Umbilical cord (tissue), 2 donors: Measurements from ENCODE around the gene PJVK. TPM values are rescaled to one million over a fixed set of nuclear protein-coding genes. Genes with fewer than 3 reads are reported as not detected.
"Not testable (repeated sequence)": the region's sequence is repeated elsewhere in the genome, so short reads cannot be mapped to it uniquely, and the experiment has no call there.

ENCODE experiments used
- DNase-seq: peaks from one replicate; pipeline ENCODE4 v3.0.0-alpha.2; 2015; ENCODE audit warnings: low spot score
- total RNA-seq: library from RNA; depleted of rRNA; stranded (reverse); fragments of >200 nt; gene quantifications from one replicate; pipeline ENCODE4 v1.2.3, GENCODE V29; 2014; ENCODE audit warnings: low replicate concordance; ENCODE audit not compliant: insufficient read depth

Gene PJVK, protein sequence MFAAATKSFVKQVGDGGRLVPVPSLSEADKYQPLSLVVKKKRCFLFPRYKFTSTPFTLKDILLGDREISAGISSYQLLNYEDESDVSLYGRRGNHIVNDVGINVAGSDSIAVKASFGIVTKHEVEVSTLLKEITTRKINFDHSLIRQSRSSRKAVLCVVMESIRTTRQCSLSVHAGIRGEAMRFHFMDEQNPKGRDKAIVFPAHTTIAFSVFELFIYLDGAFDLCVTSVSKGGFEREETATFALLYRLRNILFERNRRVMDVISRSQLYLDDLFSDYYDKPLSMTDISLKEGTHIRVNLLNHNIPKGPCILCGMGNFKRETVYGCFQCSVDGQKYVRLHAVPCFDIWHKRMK
- total RNA-seq, result 18.1 TPM

DNA sequence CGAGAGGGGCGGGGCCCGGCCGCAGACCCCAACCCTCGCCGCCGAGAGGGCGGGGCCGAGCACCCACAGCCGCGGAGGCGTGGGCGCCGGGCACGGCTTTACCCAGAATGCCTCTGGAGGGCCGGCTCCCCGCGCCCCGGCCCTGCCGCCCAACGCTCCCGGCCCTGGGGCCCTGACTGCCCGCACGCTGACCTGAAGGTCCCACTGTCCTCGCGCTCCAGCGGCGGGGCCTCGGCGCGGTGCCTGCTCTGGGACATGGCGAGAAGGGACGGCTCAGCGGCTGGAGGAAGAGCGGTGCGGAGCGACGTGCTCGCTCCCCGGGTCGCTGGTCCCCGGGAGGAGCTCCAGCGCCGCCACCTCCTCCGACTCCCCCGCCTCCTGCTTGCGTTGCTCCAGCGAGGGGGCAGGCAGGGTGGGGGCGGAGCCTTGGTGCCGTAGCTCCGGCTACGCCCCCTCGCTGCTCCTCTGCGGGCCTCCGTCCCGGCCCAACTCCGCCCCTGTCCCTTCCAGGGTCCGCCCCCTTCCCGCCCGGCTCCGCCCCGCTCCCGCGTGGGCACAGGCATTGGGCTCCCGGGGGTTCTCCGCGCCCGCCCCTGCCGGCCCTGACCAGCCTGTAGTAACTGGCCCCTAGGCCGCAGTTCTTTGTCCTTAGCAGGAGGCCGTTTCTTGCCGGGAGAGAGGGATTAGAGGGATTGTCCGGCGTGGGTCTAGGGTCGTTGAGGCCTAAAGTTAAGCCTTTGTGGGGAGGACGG is at the start of gene PJVK, which contains the start of gene PRKRA:
Gene PJVK, plus strand, starts transcription at position 605 of the 752 bp plus-strand sequence. CDS start 2,032 bp downstream, outside the sequence.
Gene PRKRA, minus strand, starts transcription at position 402 of the 752 bp plus-strand sequence. Its CDS starts 145 bp downstream, at position 257.
- peak; percentile 99 for DNase-seq

DNA sequence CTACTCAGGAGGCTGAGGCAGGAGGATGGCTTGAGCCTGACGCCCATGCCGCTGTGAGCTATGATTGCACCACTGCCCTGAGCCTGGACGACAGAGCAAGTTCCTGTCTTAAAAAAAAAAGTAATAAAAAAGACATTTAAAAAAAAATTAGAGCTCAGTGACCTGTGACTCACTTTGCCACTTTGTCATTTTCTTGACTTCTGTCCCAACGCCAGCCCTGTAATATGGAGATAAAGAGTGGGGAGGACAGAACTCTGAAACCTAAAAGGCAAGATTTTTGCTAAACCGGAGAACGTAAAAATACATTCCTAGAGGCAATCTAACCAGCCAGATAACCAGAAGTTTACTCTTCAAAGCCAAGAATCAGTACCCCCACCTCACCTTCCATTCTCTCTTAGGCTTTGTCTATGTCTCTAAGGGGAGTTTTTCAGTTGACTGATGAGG is 49.2 kb upstream of the PJVK start:
- DNase-seq, result no peak

DNA sequence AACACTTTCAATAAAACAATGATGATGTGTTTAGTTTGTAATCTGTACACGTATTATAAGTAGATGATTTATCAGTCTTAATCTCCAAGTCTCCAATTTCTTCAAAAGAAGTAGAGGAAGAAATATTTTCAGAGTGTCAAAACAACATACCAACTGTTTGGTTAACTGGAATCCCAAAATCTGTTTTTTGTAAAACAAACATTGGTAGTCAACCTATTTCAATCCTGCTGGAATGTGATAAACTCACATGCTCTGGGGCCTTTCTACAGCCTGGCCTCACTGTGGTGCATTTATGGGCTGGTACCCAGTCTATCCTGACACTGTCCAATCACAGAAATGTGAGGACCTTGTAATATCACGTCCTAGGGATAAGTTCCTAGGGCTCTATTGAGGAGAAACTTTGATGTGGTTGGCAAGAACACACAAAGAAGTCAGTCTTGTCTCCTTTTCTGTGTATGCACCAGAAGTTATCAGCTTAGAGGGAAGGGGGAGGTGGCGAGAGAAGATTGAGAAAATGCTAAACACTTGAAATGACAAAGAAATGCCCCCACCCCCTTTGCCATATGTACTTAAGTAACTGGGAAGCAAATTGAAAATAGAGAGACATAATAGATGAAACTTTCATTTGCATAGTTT is 47.4 kb upstream of the PJVK start:
- DNase-seq, result no peak

DNA sequence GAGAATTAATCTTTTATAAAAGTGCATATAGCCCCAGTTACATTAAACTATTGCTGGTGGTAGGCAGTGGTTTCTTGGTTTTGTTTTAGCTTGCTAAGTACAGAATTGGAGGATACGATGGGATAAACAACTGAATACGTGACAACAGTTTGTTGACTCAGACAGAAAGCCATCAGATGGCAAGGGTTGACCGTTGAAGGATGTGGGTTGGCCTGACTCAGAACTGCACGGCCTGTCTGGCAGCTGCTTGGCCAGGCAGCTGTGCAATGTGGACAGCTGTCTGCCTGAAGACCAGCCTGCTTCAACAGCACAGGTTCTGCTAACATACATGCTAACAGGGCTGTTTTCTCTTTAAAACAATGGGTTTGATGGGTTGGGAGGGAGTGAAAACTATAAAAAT is 46.8 kb upstream of the PJVK start:
- DNase-seq, result no peak

DNA sequence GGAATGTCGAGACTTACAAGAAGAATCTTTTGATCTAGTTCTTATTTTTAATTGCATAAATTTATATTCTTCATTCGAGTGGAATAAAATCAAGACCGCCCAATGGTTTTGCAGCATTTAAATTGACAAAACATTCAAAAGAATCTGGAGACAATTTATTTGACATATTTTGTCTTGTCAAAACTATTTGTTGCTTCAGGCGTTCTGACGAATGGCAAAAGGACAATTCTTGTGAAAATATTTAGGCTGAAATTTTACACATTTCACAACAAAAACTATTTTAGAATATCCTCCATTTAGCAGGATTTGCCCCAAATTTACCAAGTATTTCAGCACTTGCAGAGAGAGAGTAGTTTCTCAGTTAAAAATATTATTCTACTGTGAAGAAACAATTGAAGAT is 41.9 kb upstream of the PJVK start:
- DNase-seq, result no peak

DNA sequence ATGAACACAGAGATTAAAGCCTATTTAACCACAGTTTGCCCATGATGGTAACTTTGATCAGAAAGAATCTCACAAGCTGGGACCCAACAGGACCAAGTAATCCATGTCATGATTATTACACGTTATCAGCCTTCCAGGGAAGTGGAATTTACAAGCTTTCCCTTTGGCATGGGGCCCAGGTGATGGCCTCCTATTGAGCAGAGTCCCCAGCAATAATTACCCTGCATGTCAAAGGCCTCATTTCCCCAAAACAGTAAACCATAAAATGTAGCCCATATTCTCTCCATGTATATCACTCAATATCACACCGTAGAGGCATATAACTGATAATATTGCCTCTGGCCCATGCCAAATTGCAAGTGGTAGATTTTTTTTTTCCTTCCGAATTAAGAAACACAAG is 39.1 kb upstream of the PJVK start:
- no peak for DNase-seq

DNA sequence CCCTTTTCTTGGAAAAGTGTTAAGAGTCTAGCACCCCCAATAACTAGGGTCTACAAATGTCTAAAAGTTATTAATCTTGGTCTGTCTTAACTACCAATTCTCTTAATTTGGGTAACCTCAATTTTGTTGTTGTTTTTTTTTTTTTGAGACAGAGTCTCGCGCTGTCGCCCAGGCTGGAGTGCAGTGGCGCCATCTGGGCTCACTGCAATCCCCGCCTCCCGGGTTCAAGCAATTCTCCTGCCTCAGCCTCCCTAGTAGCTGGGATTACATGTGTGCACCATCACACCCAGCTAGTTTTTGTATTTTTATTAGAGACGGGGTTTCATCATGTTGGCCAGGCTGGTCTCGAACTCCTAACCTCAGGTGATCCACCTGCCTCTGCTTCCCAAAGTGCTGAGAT is 38.7 kb upstream of the PJVK start:
- not testable (repeated sequence) for DNase-seq

DNA sequence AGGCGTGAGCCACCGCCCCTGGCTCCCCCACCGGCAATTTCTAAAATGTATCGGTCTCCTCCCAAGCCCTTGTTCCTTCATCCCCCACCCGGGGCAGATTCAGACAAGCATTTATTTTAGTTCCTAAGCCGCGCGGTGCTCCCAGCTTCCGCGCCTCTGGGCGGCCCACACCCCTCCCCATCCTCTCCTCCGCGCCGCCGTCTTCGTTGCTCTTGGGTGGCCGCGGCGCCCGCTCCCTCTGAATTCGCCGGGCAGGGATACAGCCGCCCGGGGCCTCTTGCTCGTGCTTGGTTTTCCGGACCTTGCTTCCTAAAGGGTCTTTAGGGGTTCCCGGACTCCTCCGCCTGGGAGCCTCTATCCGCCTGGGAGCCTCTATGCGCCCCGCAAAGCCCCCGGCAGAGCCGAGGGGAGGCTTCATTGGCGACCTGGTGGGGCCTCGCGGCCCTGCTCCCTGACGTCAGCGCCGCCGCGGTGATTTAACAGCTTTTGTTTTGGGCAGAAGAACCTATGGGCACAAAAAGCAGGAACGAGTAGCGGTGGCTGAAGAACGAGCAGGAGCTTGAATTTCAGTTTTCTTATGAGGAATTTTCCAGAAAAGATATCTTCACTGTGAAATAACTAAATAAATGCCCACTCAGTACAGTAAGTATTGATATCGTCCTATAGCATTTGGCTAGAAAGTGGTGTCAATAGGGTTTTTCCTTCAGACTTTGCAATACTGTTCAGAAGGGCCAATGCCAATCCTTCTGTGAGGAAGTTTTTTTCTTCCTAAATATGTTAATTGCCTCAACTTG is 37.5 kb upstream of the PJVK start:
- DNase-seq, result peak; percentile 69

DNA sequence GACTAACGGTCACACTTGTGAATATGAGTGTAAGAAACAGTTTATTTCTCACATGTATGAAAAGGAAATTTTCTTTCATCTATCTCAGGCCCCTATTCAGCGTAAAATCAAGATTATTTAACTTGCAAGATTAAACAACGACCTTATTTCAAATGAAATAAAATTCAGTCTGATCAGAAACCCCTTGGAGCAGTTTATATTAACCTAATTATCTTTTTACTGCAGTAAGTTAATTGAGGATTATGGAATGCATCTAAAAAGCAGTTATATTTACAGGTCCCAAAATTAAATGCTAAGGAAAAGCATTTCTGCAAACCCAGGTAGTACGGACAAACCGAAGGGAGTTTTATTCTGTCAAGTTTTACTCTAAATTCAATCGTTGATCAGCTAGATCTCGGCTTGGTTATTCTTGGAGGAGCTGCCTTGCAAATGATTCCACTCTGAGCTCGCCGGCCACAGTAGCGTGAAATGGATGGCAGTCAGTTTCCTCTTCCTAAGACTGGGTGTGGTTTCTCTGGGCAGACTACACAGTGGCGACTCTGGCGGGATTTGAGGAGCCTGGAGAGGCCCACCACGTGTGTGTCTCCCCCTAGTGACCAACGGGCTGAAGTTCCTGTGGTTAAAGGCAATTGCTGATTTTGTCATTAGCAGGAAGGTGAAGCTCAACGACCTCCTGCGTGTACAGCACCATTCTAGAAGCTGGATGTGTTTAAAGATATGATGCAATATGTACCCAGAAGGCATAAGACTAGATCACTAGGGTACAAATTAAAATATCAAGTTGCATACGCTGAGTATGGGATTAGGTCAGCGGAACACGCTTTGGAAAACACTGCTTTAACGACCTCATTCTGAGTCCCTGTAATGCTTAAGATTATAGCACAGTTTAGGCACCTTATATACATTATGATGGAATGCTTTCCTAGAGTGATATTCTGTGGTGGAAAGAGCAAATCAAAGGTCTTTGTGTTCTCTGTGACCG is 36.6 kb upstream of the PJVK start:
- DNase-seq, result peak; percentile 96

DNA sequence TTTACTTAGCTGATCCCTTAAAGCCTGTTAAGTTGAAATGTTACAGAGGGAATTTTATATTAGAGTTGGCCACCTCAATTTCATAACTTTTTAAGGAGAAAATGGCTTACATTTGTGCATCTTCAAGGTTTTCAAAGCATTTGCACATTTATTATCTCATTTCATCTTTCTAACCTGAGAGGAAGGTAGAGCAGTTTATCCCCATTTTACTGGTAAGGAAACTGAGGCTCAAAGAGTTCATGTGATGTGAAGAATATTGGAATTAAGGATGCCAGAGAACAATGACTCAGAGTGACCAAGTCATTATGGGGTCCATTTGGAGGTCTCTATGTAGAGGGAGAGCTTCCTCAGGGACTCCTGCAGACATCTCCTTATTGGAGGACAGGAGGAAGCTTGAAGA is 35.2 kb upstream of the PJVK start:
- DNase-seq, result no peak

DNA sequence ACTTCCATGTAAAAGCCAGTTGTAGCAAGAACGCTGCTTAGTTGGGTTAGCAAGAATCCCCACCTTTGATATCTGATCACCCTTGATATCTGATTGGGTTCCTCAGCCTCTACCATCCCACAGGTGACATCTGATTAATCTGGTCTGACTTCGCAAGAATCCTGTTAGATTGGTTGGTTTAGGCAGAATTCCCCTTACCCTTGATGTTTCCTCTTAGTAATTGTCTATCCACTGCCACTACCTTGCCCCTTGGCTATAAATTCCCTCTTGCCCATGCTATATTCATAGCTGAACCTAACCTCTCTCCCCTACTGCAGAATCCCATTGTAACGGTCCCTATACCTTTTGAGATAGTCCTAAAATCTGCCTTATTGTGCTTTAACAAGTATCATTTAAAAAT is 33.3 kb upstream of the PJVK start:
- DNase-seq, result no peak

DNA sequence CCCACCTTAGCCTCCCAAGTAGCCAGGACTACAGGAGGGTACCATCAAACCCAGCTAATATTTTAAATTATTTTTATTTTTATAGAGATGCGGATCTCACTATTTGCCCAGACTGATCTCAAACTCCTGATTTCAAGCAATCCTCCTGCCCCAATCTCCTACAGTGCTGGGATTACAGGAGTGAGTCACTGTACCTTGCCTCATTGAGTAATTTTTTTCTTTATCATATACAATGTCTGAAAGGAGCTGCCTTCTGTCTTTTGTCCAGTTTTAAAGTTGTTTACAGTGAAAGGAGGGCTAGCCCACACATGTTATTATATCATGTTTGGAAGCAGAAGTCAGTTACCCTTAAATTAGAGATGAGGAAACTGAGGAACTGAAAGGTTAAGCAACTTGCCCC is 32.8 kb upstream of the PJVK start:
- no peak for DNase-seq

DNA sequence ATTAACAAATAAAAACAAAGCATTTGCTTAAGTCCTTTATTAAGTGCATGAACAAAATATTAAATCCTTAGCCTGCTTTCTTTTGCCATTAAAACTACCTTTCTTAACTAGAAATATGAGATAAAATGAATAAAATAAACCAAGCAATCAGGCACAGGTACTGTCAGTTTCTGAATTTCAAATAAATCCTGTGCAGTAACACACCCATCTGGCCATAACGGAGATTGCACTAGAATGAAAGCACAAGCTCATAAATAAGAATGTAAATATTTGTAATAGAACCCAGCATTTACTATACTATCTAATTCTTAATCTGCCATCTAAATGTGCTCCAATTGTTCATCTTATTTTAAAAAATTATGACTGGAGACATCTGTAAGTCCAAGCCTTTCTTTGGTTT is 32.1 kb upstream of the PJVK start:
- DNase-seq, result no peak

DNA sequence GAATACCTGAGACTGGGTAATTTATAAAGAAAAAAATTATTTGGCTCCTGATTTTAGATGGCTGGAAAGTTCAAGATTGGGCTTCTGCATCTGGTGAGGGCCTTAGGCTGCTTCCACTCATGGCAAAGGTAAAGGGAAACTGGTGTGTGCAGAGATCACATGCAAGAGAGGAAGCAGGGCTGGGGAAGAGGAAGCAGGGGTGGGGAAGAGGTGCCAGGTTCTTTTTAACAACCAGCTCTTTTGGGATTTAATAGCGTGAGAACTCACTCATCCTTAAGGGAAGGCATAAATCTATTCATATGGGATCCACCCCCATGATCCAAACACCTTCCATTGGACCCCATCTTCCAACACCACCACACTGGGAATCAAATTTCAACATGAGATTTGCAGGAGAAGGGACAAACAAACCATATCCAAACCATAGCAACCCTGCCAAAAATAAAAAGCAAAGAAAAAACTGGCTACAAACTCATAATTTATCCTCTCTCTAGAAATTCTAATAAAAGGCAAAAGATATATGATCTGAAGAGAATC is 30.6 kb upstream of the PJVK start:
- DNase-seq, result no peak

DNA sequence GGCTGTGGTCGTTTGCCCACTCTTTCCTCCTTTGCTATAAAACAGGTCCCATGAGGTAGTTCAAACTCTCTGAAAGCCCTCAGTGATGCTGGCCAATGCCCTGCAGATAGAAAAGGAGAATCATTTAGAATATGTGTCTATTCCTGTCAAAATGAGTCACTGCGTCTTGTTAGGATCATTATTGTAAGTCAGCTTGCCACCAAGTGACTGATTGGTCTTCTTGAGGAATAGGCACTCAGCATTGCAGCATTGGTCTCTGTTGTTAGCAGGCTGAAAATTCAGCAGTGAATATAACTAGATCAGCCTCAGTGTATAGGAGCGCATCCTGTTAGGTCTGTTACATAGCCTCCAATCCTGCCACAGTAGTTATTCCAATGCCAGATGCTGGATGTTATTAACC is 29.1 kb upstream of the PJVK start:
- DNase-seq, result no peak

DNA sequence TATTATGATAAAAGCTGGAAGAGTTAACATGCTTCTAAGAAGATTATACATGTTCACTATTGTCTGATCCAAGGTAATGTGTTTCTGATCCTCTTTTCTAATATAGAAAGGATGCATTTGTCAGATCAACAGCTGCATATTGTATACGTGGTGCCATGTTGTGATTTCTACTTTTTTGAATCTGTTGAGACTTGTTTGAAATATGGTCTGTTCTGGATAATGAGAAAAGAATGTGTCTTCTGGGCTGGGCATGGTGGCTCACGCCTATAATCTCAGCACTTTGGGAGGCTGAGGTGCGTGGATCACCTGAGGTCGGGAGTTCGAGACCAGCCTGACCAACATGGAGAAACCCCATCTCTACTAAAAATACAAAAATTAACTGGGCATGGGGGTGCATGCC is 27.4 kb upstream of the PJVK start:
- not testable (repeated sequence) for DNase-seq

DNA sequence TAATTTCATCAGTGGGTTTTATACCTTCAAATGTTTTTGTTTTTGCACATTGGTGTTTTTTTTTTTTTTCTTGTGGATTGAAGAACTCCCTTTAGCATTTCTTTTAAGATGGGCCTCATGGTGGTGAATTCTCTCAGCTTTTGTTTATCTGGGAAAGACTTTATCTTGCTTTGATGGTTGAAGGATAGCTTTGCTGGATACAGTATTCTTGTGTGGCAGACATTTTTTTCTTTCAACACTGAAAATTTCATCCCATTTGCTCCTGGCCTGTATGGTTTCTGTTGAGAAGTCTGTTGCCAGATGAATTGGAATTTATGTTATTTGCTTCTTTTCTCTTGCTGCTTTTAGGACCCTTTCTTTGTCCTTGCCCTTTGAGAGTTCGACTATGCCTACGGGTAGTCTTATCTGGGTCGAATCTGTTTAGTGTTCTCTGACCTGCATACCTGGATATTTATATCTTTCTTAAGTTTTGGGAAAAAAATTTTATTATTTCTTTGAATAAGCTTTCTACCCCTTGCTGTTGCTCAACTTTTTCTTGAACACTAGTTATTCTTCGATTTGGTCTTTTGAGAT is 25.8 kb upstream of the PJVK start:
- no peak for DNase-seq

DNA sequence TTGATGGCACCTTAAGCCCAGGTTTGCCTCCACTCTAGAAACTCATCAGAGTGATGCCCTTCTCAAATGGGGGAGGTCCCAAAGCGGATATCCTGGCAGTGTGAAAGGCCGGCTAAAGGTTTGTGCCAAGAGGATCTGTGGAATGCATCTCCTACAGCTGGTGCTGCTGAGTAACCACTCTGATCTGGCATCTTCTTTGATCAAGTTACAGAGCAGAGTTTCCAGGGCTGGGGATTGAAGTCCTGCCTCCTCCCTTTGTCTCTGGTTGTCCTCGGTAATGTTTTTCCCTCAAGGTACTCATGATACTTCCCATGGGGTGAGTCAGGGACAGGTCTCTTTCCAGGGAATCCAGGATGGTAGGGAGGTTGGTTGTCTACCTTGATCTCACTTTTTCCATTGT is 24.8 kb upstream of the PJVK start:
- DNase-seq, result no peak

DNA sequence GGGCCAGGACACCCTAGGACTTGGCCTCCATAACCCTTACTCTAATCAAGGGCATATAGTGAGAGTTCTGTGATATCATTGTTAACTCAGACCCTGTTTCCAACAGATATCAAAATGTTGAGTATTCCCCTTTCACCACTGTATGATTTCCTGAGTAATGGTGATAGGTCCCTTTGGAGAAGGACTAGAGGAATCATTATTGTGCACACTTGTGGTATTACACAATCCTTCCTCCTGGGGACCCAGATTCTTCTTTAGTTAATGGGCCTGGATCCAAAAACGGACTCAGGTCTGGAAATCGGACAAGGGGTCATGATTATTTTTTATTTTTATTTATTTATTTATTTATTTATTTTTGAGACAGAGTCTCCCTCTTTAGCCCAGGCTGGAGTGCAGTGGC is 23.7 kb upstream of the PJVK start:
- DNase-seq, result no peak

DNA sequence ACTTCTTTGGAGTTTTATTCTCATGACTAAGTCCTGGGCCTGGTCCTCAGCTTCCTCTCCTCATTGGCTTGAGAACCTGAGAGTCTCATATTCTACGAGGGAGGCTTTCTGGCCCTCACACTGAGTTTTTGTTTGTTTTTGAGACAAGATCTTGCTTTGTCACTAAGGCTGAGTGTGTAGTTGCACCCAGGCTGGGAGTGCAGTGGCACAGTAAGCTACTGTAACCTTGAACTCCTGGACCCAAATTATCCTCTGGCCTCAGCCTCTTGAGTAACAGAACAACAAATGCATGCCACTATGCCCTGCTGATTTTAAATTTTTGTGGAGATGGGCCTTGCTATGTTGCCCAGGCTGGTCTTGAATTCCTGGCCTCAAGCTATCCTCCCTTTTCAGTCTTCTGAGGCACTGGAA is 22.8 kb upstream of the PJVK start:
- no peak for DNase-seq
